ENCODE measurements around the gene DTNB. TPM values are rescaled to one million over a fixed set of nuclear protein-coding genes. Genes with fewer than 3 reads are reported as not detected.

DTNB gene
- total RNA-seq, 1 donor from 2014 or later = 28.9 TPM

- no peak for TF ChIP-seq CTCF (IDR thresholded peaks at IDR 0.05)
- Mint-ChIP-seq H3K4me1 (no peaks in the 10 kb centered on the region), H3K4me3 (no peak overlapping the region), H3K27ac (no peak overlapping the region), H3K27me3 (peaks cover 3% of the 10 kb centered on the region), H3K36me3 (ENCODE audit: low read depth) (no peaks in the 10 kb centered on the region), H3K9me3 (no peaks in the 10 kb centered on the region)
- no peak for DNase-seq
- ChIA-PET CTCF (no interaction called here), POLR2A (no interaction called here)
- intact Hi-C loops (cut with micrococcal nuclease) = no loop called here
- ATAC-seq (ENCODE audit: low read depth) = no peak
Measured at GRCh38 chr2:25692737-25693445, 19.5 kb upstream of the DTNB start.

- ATAC-seq (ENCODE audit: low read depth) = no peak
- intact Hi-C loops (cut with micrococcal nuclease) = no loop called here
- Mint-ChIP-seq H3K36me3 (ENCODE audit: low read depth) (no peaks in the 10 kb centered on the region), H3K4me1 (no peaks in the 10 kb centered on the region), H3K27me3 (peaks cover 3% of the 10 kb centered on the region), H3K27ac (no peak overlapping the region), H3K4me3 (no peak overlapping the region), H3K9me3 (no peaks in the 10 kb centered on the region)
- ChIA-PET POLR2A (no interaction called here), CTCF (interaction anchor here (1.4 kb wide), 1 partner anchor 8 kb away, joined by 7 read pairs; no protein-coding TSS in a partner anchor)
- TF ChIP-seq CTCF (IDR thresholded peaks at IDR 0.05) = no peak
- no peak for DNase-seq
Measured at GRCh38 chr2:25692143-25692542, 18.8 kb upstream of the DTNB start.

- DNase-seq (no peak), ATAC-seq (ENCODE audit: low read depth) (no peak)
- Mint-ChIP-seq H3K9me3 (no peaks in the 10 kb centered on the region), H3K4me1 (no peaks in the 10 kb centered on the region), H3K27me3 (peaks cover 3% of the 10 kb centered on the region), H3K4me3 (no peak overlapping the region), H3K36me3 (ENCODE audit: low read depth) (no peaks in the 10 kb centered on the region), H3K27ac (no peak overlapping the region)
- TF ChIP-seq CTCF (IDR thresholded peaks at IDR 0.05) = no peak
- intact Hi-C loops (cut with micrococcal nuclease) = no loop called here
- ChIA-PET POLR2A (no interaction called here), CTCF (no interaction called here)
Measured at GRCh38 chr2:25690058-25690457, 16.7 kb upstream of the DTNB start.

- ChIA-PET CTCF (no interaction called here), POLR2A (interaction anchor here (0.7 kb wide), 1 partner anchor 71 kb away, joined by 5 read pairs; no protein-coding TSS in a partner anchor)
- TF ChIP-seq CTCF (IDR thresholded peaks at IDR 0.05) = no peak
Measured at GRCh38 chr2:25688236-25688635, 14.9 kb upstream of the DTNB start.

GRCh38 chr2:25685741-25686140 is 12.4 kb upstream of the DTNB start:
- Mint-ChIP-seq H3K4me1 (no peaks in the 10 kb centered on the region), H3K27ac (no peak overlapping the region), H3K9me3 (no peaks in the 10 kb centered on the region), H3K36me3 (ENCODE audit: low read depth) (no peaks in the 10 kb centered on the region), H3K27me3 (peaks cover 3% of the 10 kb centered on the region), H3K4me3 (no peak overlapping the region)
- ChIA-PET POLR2A (no interaction called here), CTCF (no interaction called here)
- no peak for TF ChIP-seq CTCF (IDR thresholded peaks at IDR 0.05)
- intact Hi-C loops (cut with micrococcal nuclease) = no loop called here
- ATAC-seq (ENCODE audit: low read depth) (no peak), DNase-seq (no peak)

More at GRCh38 chr2:25688236-25688635, 14.9 kb upstream of the DTNB start:
- peaks cover 3% of the 10 kb centered on the region for H3K27me3 Mint-ChIP-seq
- no peaks in the 10 kb centered on the region for H3K36me3 Mint-ChIP-seq (ENCODE audit: low read depth)
- ATAC-seq (ENCODE audit: low read depth) (no peak), DNase-seq (no peak)
- no peaks in the 10 kb centered on the region for H3K4me1 Mint-ChIP-seq
- no peaks in the 10 kb centered on the region for H3K9me3 Mint-ChIP-seq
- no peak overlapping the region for H3K27ac Mint-ChIP-seq
- H3K4me3 Mint-ChIP-seq = no peak overlapping the region
- intact Hi-C loops (cut with micrococcal nuclease) = no loop called here

Measured in activated B cell treated with CpG ODN at 0.5 μM for 24 hours (primary cell).